Activated CD8-positive, alpha-beta memory T cell treated with anti-CD3 and anti-CD28 coated beads, Interleukin-2, amount 50 U/mL, for 4 hours (primary cell): ENCODE data around the gene DIP2C.
"Not testable (repeated sequence)": the region's sequence is repeated elsewhere in the genome, so short reads cannot be mapped to it uniquely, and the experiment has no call there.

ENCODE experiments used
- DNase-seq: peaks from one replicate; pipeline ENCODE4 v3.0.0-alpha.2; 2020

The DIP2C gene

GRCh38 chr10:637771-638195 lies 51.7 kb downstream of the DIP2C start:
- no peak for DNase-seq

GRCh38 chr10:637221-637620 lies 52.2 kb downstream of the DIP2C start:
- no peak for DNase-seq

DNA sequence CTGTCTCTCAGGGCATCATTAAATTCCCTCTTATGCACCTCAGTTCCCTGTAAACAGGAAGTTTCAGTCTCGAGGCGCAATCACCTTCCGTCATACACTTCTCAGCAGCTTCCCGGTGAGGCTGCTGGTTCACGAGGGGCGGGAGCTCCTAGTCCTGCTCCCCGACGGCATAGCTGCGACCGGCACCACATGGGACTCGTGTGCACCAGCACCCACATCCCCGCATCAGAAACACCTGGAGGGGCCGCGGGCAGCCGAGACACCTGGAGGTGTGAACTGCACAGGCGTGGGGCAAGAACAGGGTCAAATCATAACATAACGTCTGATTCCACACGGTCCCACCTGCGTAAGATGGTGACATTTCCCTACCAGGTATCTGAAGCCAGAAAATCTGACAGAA lies 52.7 kb downstream of the DIP2C start:
- DNase-seq, result no peak

- no peak for DNase-seq
These were observed 53.3 kb downstream of the DIP2C start for GRCh38 chr10:636016-636730.

- no peak for DNase-seq
These were observed 54.2 kb downstream of the DIP2C start for GRCh38 chr10:635088-635861.

- no peak for DNase-seq
These were observed 55.2 kb downstream of the DIP2C start for GRCh38 chr10:634256-634655.

- DNase-seq, result no peak
These were observed 55.9 kb downstream of the DIP2C start for GRCh38 chr10:633279-634245.

DNA sequence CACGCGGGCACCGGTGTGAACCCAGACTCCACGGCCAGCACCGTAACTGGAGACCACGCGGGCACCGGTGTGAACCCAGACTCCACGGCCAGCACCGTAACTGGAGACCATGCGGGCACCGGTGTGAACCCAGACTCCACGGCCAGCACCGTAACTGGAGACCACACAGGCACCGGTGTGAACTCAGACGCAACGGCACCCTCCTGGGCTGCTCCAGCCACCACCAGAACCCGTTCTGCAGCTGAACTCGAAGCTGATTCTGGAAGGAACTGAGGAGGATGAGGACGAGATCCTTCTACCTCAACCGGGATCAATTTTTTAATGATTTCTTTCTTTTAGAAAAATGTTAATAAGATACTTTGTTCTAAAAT lies 56.7 kb downstream of the DIP2C start:
- DNase-seq, result not testable (repeated sequence)

DNA sequence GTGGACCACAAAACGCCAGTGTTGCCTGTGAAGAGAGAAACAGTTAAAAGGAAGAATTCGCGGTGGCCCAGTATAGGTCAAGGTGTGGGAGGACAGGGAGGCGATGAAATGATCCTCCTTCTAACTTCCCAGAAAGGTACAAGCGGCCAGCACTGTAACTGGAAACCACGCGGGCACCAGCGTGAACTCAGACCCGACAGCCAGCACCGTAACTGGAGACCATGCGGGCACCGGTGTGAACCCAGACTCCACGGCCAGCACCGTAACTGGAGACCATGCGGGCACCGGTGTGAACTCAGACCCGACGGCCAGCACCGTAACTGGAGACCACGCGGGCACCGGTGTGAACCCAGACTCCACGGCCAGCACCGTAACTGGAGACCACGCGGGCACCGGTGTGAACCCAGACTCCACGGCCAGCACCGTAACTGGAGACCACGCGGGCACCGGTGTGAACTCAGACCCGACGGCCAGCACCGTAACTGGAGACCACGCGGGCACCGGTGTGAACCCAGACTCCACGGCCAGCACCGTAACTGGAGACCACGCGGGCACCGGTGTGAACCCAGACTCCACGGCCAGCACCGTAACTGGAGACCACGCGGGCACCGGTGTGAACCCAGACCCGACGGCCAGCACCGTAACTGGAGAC lies 57.2 kb downstream of the DIP2C start:
- DNase-seq, result not testable (repeated sequence)

- no peak for DNase-seq
These were observed 58.2 kb downstream of the DIP2C start for GRCh38 chr10:631266-631665.

GRCh38 chr10:630581-631073 lies 58.8 kb downstream of the DIP2C start:
- DNase-seq, result no peak

- no peak for DNase-seq
These were observed 60.1 kb downstream of the DIP2C start for GRCh38 chr10:629186-629998.

GRCh38 chr10:628386-629045 lies 61.0 kb downstream of the DIP2C start:
- no peak for DNase-seq

- no peak for DNase-seq
These were observed 62.2 kb downstream of the DIP2C start for GRCh38 chr10:627032-627992.

- no peak for DNase-seq
These were observed 63.4 kb downstream of the DIP2C start for GRCh38 chr10:625751-626711.

DNA sequence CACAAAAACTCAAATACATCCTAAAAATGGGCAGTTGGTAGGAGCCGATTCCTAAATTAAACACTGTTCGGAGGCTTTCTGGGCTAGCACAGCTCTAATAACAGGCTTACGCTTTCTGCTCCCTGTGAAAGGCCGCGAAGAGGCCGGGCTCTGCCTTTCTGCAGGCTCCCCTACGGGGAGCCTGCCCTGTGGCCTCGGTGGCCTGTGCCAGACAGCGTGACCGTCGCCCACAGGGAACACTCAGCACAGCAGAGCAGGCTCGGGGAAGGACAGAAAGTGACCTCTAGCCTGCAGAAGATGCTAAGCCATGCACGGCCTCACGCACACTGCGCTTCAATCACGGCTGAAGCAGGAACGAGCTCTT lies 64.2 kb downstream of the DIP2C start:
- no peak for DNase-seq

- DNase-seq, result no peak
These were observed 64.7 kb downstream of the DIP2C start for GRCh38 chr10:624605-625332.

DNA sequence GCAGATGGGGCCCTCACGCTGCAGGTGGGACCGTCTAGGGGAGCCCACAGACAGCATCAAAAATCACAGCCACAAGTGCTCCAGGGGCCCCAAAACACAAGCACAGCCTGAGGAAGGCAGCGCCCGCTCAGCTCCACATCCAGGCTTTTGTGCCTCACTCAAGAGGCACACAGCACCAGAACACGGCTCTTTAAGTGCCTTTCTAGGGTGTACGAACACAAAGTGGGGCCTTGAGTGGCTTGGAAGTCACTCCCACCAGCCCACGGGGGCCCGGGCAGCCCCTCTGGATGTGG lies 65.2 kb downstream of the DIP2C start:
- DNase-seq, result no peak
